Kidney capillary endothelial cell (primary cell): Measurements from ENCODE around the gene SNRNP48.

Source experiments
- DNase-seq: peaks from one replicate; pipeline ENCODE4 v3.0.0-alpha.2; 2018; ENCODE audit warnings: low spot score

SNRNP48 gene

GRCh38 chr6:7559651-7560385 is 30.2 kb upstream of the SNRNP48 start:
- no peak for DNase-seq

GRCh38 chr6:7561153-7561964 is 28.6 kb upstream of the SNRNP48 start:
- no peak for DNase-seq

DNA sequence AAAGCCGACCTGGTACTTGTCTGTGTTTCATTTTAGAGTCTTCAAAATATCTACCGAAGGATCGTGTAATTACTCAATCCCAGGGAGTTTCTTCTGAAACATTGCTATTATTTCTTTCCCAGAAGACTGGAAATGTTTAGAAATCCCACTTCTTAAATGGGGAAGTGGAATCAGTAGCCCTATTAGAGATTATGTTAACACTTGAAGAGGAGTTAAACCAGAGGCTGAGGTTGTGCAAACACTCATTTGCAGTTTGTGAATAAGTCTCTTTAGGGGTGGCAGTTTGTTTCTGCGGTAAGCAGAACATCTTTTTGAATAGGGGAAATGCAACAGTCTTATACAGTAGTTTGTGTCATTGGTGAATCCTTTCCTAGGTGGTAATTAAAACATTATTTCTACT is 27.2 kb upstream of the SNRNP48 start:
- no peak for DNase-seq

DNA sequence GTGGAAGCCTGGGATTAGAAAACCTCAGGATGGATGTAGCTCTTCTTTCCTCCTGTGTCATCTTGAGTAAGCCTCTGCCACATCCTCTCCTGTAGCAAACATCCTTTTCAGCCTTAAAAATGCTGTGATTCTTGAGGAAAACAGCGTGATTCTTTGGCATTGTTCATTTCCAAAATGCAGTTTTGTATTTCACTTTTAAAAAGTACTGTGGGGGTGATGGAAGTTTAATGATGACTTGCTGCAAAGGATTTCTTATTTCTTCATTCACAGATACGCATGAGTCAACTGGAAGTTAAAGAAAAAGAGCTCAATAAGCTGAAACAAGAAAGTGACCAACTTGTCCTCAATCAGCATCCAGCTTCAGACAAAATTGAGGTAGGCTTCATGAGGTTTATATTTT is 23.9 kb upstream of the SNRNP48 start:
- no peak for DNase-seq

DNA sequence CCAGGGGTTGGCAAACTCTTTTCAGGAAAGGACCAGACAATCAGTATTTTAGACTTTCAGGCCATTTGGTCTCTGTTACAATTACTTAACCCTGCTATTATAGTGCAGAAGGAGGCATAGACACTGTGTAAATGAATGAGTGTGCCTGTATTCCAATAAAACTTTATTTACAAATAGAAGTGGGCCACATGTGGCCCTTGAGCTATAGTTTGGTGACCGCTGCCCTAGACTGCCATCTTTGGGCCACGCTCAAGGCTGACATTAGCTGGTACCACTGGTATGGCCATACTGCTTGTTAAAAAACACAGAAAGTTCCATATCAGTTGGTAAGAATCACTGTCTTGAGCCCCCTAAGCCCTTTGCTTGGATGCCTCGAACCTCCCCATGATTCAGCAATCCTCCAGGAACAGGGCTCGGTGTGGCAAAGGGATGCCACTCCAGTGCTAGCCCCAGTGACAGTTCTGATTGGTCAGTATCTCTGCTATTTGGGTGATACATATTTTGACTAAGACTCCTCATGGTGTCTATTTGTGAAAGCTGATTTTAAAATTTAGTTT is 23.3 kb upstream of the SNRNP48 start:
- DNase-seq, result no peak

- DNase-seq, result no peak
Observed at GRCh38 chr6:7568021-7568420, 22.0 kb upstream of the SNRNP48 start.

- DNase-seq, result no peak
Observed at GRCh38 chr6:7569082-7569481, 20.9 kb upstream of the SNRNP48 start.

- DNase-seq, result no peak
Observed at GRCh38 chr6:7572213-7572943, 17.6 kb upstream of the SNRNP48 start.

- DNase-seq, result no peak
Observed at GRCh38 chr6:7574500-7574899, 15.5 kb upstream of the SNRNP48 start.

GRCh38 chr6:7578516-7578915 is 11.5 kb upstream of the SNRNP48 start:
- DNase-seq, result no peak

DNA sequence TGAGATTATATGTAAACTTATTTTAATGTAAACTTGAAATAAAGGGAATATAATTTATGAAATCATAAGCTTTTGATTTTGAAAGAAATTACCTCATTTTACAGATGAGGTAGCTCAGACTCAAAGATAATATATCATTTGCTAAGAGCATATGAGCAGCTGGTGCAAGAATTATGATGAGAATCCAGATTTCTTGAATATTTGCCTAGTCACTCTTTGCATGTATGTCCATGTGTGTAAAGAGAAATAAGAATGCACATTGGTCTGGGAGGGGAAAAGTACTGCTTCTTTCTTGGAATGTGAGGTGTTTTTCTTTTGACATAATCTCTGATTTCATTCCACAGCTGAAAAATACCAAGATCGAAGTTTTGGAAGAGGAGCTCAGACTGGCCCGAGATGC is 11.1 kb upstream of the SNRNP48 start:
- DNase-seq, result no peak

- DNase-seq, result no peak
Observed at GRCh38 chr6:7579851-7580250, 10.1 kb upstream of the SNRNP48 start.

- no peak for DNase-seq
Observed at GRCh38 chr6:7580537-7580926, 9.5 kb upstream of the SNRNP48 start.

DNA sequence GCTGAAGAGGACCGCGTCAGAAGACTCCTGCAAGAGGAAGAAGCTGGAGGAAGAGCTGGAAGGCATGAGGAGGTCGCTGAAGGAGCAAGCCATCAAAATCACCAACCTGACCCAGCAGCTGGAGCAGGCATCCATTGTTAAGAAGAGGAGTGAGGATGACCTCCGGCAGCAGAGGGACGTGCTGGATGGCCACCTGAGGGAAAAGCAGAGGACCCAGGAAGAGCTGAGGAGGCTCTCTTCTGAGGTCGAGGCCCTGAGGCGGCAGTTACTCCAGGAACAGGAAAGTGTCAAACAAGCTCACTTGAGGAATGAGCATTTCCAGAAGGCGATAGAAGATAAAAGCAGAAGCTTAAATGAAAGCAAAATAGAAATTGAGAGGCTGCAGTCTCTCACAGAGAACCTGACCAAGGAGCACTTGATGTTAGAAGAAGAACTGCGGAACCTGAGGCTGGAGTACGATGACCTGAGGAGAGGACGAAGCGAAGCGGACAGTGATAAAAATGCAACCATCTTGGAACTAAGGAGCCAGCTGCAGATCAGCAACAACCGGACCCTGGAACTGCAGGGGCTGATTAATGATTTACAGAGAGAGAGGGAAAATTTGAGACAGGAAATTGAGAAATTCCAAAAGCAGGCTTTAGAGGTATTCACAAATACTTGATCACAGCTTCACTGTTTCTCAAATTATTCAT is 8.9 kb upstream of the SNRNP48 start:
- no peak for DNase-seq

GRCh38 chr6:7585287-7585930 is 4.6 kb upstream of the SNRNP48 start:
- no peak for DNase-seq

DNA sequence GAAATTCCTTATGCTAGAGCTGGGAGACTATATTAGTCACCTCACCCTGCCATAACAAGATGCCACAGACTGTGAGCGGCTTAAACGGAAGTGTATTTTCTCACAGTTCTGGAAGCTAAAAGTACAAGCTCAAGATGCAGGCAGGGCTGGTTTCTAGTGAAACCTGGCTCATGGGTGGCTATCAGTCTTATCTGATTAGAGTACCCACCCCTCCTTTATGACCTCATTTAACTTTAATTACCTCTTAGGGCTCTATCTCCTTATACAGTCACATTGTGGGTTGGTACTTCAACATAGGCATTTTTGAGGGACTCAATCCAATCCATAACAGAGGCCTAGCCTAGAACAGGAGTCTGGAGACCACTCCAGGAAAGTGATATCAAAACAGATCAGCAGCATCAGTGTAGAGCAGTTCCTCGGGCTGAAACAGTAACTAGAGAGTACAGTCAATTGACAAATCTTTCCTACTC is 2.3 kb upstream of the SNRNP48 start:
- no peak for DNase-seq

GRCh38 chr6:7588506-7588905 is 1.5 kb upstream of the SNRNP48 start:
- DNase-seq, result no peak

DNA sequence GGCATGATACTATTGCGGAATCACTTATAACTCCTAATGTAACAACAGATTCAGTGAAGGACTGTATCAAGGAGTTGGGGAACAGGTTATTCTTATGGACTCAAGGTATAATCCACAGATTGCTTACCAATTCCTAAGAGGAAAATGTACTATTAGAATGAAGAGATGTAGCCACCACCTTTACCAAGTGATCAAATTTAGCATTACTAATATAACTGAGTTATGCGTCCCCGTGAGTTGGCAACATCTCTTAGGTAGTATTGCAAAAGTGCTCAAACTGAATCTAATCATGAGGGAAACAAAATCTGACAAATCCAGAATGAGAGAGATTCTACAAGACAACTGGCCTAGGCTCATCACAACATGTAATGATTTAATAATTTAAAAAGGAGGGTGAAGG is 777 bp upstream of the SNRNP48 start:
- DNase-seq, result no peak

DNA sequence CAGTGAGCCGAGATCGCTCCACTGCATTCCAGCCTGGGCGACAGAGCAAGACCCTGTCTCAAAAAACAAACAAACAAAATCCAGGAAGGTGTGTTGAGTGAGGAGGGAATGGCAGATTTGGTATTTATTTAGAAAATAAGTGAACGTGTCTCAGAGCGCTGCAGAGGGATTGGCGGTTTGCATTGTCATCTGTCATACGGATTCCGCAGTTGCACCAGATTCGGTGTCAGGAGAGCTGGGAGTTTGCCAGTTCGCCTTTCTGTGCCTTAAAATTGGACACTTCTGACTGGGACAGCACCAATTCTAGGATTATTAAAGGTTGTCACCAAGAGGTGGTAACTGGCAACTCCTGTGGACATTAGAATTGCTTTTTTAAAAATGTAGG is 912 bp downstream of the SNRNP48 start:
- peak; percentile 16 for DNase-seq

DNA sequence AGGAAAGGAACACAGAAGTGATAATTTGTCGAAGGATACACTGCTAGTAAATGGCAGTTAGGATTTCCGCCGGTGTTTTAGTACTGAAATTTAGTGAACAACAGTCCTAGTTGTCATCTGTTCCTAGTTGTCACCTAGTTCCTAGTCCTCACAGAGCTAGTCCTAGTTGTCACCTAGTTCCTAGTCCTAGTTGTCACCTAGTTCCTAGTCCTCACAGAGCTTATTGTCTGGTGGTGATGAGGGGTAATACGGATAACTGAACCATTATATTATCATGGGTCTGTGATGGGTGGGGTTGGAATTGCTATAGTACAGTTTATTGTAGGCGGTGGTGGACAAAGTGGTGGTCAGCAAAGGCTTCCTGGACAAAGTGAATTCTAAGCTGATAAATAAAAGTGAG is 1.8 kb downstream of the SNRNP48 start:
- DNase-seq, result no peak

- DNase-seq, result no peak
Observed at GRCh38 chr6:7593229-7593628, 3.2 kb downstream of the SNRNP48 start.
